Left hindlimb (tissue), 1 donor: ENCODE data around the gene CSDE1.

ENCODE experiments used
- DNase-seq: peaks from one replicate; pipeline ENCODE4 v3.0.0-alpha.2; 2018

Gene CSDE1

GRCh38 chr1:114700036-114700600 is 57.7 kb downstream of the CSDE1 start:
- DNase-seq = no peak

- DNase-seq = no peak
These were observed 61.0 kb downstream of the CSDE1 start for GRCh38 chr1:114696810-114697209.

GRCh38 chr1:114695430-114696058 is 62.2 kb downstream of the CSDE1 start, which contains the start of gene AMPD1:
Gene AMPD1, minus strand, starts transcription at chr1:114695546. Its CDS starts 75 bp downstream, at chr1:114695471.
- no peak for DNase-seq

- DNase-seq = no peak
These were observed 63.1 kb downstream of the CSDE1 start for GRCh38 chr1:114694540-114695310.

- no peak for DNase-seq
These were observed 64.8 kb downstream of the CSDE1 start for GRCh38 chr1:114692947-114693346.

- no peak for DNase-seq
These were observed 66.7 kb downstream of the CSDE1 start for GRCh38 chr1:114691061-114691460.

- no peak for DNase-seq
These were observed 67.6 kb downstream of the CSDE1 start for GRCh38 chr1:114690148-114690547.

- DNase-seq = no peak
These were observed 69.3 kb downstream of the CSDE1 start for GRCh38 chr1:114688526-114688925.

- no peak for DNase-seq
These were observed 71.9 kb downstream of the CSDE1 start for GRCh38 chr1:114685851-114686250.

- DNase-seq = no peak
These were observed 80.1 kb downstream of the CSDE1 start for GRCh38 chr1:114677691-114678090.

- DNase-seq = no peak
These were observed 81.7 kb downstream of the CSDE1 start for GRCh38 chr1:114676115-114676514.

GRCh38 chr1:114671939-114672275 is 85.9 kb downstream of the CSDE1 start:
- no peak for DNase-seq

- no peak for DNase-seq
These were observed 86.5 kb downstream of the CSDE1 start for GRCh38 chr1:114671011-114671938.

GRCh38 chr1:114670083-114671010 is 87.4 kb downstream of the CSDE1 start:
- peak; percentile 96 for DNase-seq

- DNase-seq = no peak
These were observed 88.2 kb downstream of the CSDE1 start, which contains the start of gene DENND2C for GRCh38 chr1:114669562-114670082. Gene DENND2C, minus strand, starts transcription at chr1:114670049. Its CDS starts 44,065 bp downstream, at chr1:114625984.

GRCh38 chr1:114668784-114669561 is 88.8 kb downstream of the CSDE1 start:
- DNase-seq = no peak

- no peak for DNase-seq
These were observed 89.4 kb downstream of the CSDE1 start for GRCh38 chr1:114668373-114668772.

- DNase-seq = no peak
These were observed 90.8 kb downstream of the CSDE1 start for GRCh38 chr1:114666954-114667353.
